Effector memory CD4-positive, alpha-beta T cell (primary cell): ENCODE results near the gene ROBO1.

ENCODE experiments used
- DNase-seq, 3 donors: peaks; one replicate each; pipeline ENCODE4 v3.0.0-alpha.2; 2020
- H3K27ac ChIP-seq: 2 replicates; pipeline ENCODE4 v1.7.0; 2013; ENCODE audit warnings: mild to moderate bottlenecking, low read length, moderate library complexity; ENCODE audit not compliant: insufficient read depth, poor library complexity, severe bottlenecking
- H3K27me3 ChIP-seq: replicated peaks from 2 replicates; pipeline ENCODE4 v1.7.0; 2013; ENCODE audit warnings: mild to moderate bottlenecking, low read length; ENCODE audit not compliant: insufficient read depth, control insufficient read depth, poor library complexity, severe bottlenecking
- H3K36me3 ChIP-seq: 2 replicates; pipeline ENCODE4 v1.7.0; 2013; ENCODE audit warnings: mild to moderate bottlenecking, low read length, moderate library complexity; ENCODE audit not compliant: control insufficient read depth, insufficient read depth
- H3K4me1 ChIP-seq: 2 replicates; pipeline ENCODE4 v1.7.0; 2013; ENCODE audit warnings: low read length, mild to moderate bottlenecking; ENCODE audit not compliant: control insufficient read depth, insufficient read depth, poor library complexity, severe bottlenecking
- H3K4me3 ChIP-seq: 2 replicates; pipeline ENCODE4 v1.7.0; 2013; ENCODE audit warnings: low read length, low read depth, mild to moderate bottlenecking; ENCODE audit not compliant: insufficient read depth, poor library complexity, severe bottlenecking
- H3K9me3 ChIP-seq: 2 replicates; pipeline ENCODE4 v1.7.0; 2013; ENCODE audit warnings: mild to moderate bottlenecking, low read length, moderate library complexity; ENCODE audit not compliant: control insufficient read depth

ROBO1 gene

DNA sequence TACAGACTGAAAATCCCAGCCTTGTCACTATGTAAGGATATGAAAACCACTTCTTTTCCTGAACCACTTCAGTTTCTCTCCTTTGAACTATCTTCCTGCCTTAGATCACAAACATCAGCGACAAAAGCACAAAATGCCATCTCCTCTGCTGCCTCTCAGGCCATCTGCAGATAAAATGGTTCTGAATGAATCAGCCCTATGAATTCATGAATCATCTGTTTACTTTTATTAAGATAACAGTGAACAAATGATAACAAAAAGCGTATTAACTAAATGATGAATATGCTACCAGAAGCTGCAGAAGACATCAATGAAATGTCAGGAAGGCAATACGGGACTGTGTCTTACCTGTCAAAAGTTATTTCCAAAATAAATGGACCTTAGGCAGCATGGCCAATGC, 928.1 kb downstream of the ROBO1 start:
- Histone ChIP-seq H3K9me3 (no peaks in the 10 kb centered on the region), H3K27me3 (no peaks in the 10 kb centered on the region), H3K27ac (no peak overlapping the region), H3K4me1 (no peaks in the 10 kb centered on the region), H3K4me3 (no peak overlapping the region), H3K36me3 (no peaks in the 10 kb centered on the region)
- no peak for DNase-seq

DNA sequence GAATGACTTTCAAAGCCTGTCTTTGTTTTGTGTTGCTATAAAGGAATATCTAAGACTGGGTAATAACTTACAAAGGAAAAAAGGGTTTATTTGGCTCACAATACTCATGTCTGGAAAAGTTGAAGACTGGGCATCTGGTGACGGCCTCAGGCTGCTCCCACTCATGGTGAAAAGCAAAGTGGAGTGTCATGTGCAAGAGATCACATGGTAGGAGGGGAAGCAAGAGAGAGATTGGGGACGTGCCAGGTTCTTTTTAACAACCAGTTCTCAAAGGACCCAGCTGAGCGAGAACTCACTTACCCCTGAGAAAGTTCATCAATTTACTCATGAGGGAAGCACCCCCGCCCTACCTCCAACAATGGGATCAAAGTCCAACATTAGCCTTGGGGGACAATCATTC, 929.4 kb downstream of the ROBO1 start:
- no peaks in the 10 kb centered on the region for H3K9me3 ChIP-seq
- no peak overlapping the region for H3K27ac ChIP-seq
- H3K36me3 ChIP-seq = no peaks in the 10 kb centered on the region
- H3K4me3 ChIP-seq = no peak overlapping the region
- H3K4me1 ChIP-seq = no peaks in the 10 kb centered on the region
- DNase-seq = no peak
- no peaks in the 10 kb centered on the region for H3K27me3 ChIP-seq

DNA sequence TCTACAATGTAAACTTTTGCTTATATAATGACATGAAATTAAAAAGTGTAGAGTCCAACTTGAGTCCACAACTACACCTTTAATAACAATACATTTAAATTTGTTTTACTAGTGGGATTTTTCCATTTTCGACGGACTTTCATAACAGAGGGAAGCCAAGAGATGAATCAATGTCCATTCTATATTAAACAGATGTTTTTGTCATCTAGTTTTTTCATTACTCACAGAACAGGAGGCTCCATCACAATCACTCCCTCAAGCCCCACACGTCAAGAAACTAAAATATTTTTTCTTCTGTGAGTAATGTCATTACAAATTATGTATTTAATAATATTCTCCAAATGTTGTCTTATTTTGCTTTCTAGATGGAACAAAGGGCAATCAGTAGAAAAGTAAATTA, 932.9 kb downstream of the ROBO1 start:
- DNase-seq = no peak
- H3K4me3 ChIP-seq = no peak overlapping the region

DNA sequence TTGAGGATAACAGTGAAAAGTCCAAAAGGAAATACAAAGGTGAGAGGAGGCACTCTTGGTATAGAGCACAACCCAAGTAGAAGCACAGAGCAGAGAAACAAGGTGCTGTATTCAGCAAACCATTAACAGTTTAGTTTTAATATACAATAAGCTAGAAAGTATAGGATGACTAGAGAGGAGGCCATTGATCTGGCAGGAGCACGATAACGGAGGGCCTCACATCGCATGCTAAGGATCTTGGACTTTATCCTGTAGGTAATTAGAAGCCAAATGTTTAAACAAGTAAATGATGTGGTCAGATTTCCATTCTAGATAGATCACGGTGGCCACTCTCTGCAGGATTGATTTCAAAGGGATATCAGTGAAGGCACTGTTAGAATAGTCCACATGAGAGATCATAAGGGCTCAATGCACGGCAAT, 935.0 kb downstream of the ROBO1 start:
- Histone ChIP-seq H3K27ac (no peak overlapping the region), H3K36me3 (no peaks in the 10 kb centered on the region), H3K4me3 (no peak overlapping the region), H3K9me3 (no peaks in the 10 kb centered on the region), H3K4me1 (no peaks in the 10 kb centered on the region), H3K27me3 (no peaks in the 10 kb centered on the region)
- no peak for DNase-seq

More for the DNA sequence above, 932.9 kb downstream of the ROBO1 start:
- Histone ChIP-seq H3K4me1 (no peaks in the 10 kb centered on the region), H3K27me3 (no peaks in the 10 kb centered on the region), H3K27ac (no peak overlapping the region), H3K9me3 (no peaks in the 10 kb centered on the region), H3K36me3 (no peaks in the 10 kb centered on the region)

DNA sequence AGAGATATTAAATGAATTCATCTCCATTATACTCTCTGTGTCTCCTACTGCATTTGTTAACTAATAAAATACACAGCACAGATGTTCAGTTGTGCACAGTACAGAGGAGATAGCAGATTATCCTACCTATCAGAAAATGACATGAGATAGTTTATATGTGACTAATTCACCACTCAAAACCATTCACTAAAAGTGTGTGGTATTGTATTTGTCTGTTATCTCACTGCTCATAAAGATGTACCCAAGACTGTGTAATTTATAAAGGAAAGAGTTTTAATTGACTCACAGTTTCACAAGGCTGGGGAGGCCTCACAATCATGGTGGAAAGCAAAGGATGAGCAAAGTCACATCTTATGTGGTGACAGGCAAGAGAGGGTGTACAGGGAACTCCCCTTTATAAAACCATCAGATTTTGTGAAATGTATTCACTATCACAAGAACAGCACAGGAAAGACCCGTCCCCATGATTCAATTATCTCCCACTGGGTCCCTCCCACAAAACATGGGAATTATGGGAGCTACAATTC, 936.3 kb downstream of the ROBO1 start:
- Histone ChIP-seq H3K4me1 (no peaks in the 10 kb centered on the region), H3K36me3 (no peaks in the 10 kb centered on the region), H3K9me3 (no peaks in the 10 kb centered on the region), H3K27ac (no peak overlapping the region), H3K4me3 (no peak overlapping the region), H3K27me3 (no peaks in the 10 kb centered on the region)
- DNase-seq = no peak

DNA sequence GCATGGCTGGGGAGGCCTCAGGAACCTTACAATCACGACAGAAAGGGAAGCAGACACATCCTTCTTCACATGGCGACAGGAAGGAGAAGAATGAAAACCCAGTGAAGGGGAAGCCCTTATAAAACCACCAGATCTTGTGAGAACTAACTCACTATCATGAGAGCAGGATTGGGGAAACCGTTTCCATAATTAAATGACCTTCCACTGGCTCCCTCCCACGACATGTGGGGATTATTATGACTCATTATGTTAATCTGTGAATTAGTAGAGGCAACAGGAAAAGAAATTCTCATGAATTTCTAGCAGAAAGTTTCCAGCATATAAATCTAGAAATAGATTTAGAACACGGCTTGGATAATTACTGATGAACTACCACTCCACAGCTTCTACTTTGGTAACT, 937.3 kb downstream of the ROBO1 start:
- DNase-seq = no peak
- Histone ChIP-seq H3K27me3 (no peaks in the 10 kb centered on the region), H3K27ac (no peak overlapping the region), H3K4me1 (no peaks in the 10 kb centered on the region), H3K9me3 (no peaks in the 10 kb centered on the region), H3K4me3 (no peak overlapping the region), H3K36me3 (no peaks in the 10 kb centered on the region)

DNA sequence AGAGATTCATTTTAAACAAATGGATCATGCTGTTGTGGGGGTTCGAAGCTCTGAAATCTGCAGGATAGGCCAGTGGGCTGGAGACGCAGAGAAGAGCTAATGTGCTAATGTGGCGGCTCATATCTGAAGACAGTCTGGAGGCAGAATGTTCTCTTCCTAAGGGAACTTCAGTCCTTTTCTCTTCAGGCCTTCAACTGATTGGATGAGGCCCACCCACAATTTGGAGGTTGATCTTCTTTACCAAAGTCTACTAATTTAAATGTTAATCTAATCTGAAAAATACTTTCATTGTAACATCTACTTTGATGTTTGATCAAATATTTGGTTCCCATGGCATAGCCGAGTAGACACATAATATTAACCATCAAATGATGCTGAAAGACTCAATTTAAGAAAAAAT, 940.2 kb downstream of the ROBO1 start:
- no peak overlapping the region for H3K27ac ChIP-seq
- no peaks in the 10 kb centered on the region for H3K9me3 ChIP-seq
- no peak overlapping the region for H3K4me3 ChIP-seq
- no peaks in the 10 kb centered on the region for H3K4me1 ChIP-seq
- H3K27me3 ChIP-seq = no peaks in the 10 kb centered on the region
- H3K36me3 ChIP-seq = no peaks in the 10 kb centered on the region
- no peak for DNase-seq

DNA sequence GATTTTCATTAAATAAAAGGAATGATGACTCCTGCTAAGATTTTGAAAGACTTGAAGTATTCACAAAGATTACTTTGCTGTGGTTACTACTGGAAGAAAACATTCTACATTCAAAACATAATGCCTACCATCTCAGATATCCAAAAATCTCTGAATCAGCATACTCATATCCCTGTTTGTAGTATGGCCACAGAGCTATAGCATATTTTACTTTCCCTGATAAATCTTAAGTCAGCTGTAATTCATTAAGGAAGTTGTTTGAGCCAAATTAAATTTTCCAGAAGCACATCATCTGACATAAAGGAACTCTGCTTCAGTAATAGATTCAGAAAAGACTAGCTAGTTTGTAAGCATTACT, 942.0 kb downstream of the ROBO1 start:
- no peaks in the 10 kb centered on the region for H3K9me3 ChIP-seq
- no peaks in the 10 kb centered on the region for H3K36me3 ChIP-seq
- no peak for DNase-seq
- no peaks in the 10 kb centered on the region for H3K4me1 ChIP-seq
- no peaks in the 10 kb centered on the region for H3K27me3 ChIP-seq
- no peak overlapping the region for H3K27ac ChIP-seq
- no peak overlapping the region for H3K4me3 ChIP-seq

DNA sequence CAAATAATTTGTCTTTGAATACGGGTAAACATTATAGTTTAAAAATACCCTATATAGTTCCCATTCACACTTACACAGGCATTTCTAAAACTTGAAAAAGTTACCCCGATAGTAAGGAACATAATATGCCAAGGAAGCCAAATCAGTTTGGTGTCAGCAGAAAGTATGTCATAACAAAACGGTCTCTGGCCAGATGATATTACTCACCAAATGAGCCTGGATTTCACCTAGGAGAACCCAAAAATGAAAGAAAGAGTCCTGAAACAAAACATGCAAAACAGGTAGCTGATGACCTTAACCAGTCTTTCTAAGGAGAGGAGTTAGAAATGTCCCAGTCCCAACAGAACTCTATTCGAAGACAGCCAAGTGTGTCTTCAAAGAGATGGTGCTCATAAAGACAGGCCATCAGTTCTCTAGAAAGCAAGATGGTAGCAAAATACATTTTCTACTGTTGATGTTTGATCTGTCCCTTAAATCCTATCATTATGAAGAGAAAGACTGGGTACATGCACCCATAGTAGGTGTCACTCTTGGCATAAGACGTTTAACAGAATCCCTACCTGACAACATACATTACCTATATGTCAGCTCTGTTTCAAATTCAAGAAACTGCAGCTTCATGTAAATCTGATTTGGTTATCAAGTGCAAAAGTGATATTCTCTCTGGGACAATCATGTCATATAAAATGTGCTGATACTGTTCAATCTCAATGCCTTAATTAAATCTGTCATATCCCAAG, 942.5 kb downstream of the ROBO1 start:
- H3K27me3 ChIP-seq = no peaks in the 10 kb centered on the region
- no peak overlapping the region for H3K27ac ChIP-seq
- no peaks in the 10 kb centered on the region for H3K4me1 ChIP-seq
- H3K36me3 ChIP-seq = no peaks in the 10 kb centered on the region
- H3K4me3 ChIP-seq = no peak overlapping the region
- no peak for DNase-seq
- no peaks in the 10 kb centered on the region for H3K9me3 ChIP-seq

DNA sequence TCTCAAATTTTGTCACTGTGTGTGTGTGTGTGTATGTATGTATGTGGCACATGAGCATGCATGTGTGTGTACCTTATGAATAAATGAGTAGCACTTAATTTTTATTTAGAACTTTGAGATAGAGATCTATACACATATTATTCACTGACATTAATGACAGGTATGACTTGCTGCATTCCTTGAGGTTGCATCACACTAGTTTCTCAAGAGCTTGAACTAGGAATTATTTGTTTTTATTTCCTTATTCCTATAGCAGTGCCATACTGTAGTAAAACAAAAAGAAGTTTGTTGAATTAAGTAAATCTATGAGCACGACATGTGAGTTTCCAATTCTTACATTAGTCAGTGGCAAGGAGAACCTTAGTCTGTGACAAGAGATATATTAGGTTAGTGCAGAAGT, 943.9 kb downstream of the ROBO1 start:
- no peaks in the 10 kb centered on the region for H3K36me3 ChIP-seq
- no peak overlapping the region for H3K27ac ChIP-seq
- H3K4me1 ChIP-seq = no peaks in the 10 kb centered on the region
- no peak for DNase-seq
- H3K9me3 ChIP-seq = no peaks in the 10 kb centered on the region
- H3K27me3 ChIP-seq = no peaks in the 10 kb centered on the region
- no peak overlapping the region for H3K4me3 ChIP-seq
